HG02678 (cell line): ENCODE data around the gene TYMP.

Experiments
- ATAC-seq: cut with Tn5 transposase; IDR thresholded peaks from one replicate; pipeline ENCODE4 v1.9.1; 2021; ENCODE audit warnings: mild to moderate bottlenecking, moderate library complexity; ENCODE audit not compliant: unreplicated experiment

Gene TYMP

DNA sequence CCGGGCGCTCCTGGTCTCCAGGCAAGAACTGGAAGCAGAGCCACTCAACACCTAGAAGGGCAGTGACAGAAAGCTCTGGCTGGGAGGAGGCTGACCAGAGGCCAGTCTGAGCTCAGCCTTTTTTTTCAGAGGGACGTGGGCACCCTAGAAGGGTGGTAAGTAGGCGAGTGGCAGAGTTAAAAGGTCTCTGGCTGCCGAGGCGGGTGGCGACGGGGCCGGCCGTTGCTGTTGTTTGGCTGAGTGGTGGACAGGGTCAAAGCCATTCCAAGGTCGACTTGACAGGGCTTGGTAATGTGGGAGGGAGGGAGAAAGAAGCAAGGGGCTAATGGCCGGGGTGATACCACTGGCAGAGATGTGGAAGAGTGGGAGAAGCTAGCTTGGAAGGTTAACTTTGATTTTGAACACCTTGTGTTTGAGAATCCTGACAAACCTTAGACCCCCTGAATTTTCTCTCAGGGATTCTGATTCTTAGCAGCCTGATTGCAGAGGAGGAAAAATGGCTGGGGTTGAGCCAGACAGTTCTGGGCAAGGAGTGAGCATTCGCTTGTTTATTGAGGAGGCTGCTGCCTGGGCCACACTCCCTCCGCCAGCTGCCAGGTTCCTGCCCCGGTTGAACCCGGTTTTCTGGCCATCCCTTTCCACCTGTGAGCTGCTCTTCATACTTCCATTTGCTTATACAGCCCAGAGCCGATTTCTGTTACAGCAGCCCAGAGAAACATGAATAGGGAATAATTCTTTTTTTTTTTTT, 33.8 kb upstream of the TYMP start:
- no peak for ATAC-seq

DNA sequence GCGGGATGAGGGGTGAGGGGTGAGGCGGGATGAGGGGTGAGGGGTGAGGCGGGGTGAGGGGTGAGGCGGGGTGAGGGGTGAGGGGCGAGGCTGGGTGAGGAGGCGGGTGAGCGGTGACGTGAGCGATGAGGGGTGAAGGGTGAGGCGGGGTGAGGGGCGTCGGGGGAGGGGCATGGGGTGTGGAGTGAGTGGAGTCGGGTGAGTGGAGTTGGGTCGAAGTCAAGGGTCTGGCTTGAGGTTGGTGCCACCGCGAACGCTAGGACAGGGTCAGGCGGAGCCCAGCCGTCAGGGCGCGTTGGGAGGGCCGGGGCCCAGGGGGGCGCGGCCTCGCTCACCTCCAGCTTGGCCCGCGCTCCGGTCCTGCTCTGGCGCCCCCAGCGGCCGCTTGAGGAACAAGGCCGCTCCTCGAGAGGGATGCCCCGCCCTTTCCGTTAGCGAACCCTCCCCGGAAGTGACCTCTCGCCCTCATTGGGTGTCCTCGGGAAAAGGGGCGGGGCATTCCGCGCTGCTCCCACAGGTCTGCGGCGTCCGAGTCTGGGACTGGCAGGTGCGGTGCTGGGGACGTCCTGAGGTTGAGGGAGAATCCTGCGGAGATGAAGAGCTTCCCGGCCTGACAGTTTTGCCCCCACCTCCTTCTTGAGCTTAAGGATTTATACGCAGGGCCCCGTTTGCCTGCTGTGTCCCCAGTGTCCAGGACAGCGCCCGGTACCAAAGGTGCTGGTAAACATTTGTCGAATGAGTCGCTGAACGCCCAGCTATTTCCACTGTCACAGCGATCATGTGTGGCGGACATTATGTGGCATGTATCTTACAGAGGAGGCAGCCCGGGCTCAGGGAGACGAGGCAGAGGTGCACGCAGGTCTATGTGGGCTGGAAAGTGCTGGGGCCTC, 33.0 kb upstream of the TYMP start, which contains the start of gene SYCE3:
TSS of gene SYCE3 (minus strand) at position 397 of the 890 bp plus-strand sequence. CDS start 6,514 bp downstream, outside the sequence.
- ATAC-seq, result peak; percentile 95

DNA sequence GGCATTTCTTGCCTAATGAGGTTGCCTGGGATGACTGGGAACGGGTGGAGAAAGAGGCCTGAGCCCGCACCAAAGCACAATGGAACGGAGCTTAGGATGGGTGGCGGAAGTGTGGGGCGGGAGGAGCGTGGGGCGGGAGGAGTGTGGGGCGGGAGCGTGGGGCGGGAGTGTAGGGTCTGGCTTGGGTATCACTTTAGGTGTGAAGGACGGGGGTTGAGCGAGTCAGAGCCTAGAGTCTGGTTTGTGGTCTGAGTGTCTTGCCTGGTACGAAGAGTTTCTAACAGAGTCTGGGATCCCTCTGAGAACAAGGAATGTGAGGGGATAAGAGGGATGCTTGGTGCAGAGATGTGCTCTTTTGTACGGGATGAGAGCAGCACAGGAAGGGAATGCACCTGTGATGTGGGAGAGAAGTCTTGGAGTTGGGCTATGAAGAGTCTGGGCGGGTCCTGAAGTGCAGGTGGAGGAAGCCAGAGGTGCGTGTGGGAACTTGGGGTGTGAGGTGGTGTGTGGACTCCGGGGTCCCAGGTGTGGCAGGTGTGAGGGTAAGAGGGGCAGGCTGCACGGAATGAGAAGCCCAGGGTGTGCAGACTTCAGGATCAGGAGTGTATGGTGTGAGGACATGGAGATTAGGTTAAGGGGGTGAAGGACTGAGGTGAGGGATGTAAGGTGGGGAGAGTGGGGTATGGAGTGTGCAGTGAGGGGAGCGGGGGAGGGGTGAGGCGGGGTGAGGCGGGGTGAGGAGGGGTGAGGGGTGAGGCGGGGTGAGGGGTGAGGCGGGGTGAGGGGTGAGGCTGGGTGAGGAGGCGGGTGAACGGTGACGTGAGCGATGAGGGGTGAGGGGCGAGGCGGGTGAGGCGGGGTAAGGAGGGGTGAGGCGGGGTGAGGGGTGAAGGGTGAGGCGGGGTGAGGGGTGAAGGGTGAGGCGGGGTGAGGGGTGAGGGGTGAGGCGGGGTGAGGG, 31.9 kb upstream of the TYMP start:
- ATAC-seq, result no peak

DNA sequence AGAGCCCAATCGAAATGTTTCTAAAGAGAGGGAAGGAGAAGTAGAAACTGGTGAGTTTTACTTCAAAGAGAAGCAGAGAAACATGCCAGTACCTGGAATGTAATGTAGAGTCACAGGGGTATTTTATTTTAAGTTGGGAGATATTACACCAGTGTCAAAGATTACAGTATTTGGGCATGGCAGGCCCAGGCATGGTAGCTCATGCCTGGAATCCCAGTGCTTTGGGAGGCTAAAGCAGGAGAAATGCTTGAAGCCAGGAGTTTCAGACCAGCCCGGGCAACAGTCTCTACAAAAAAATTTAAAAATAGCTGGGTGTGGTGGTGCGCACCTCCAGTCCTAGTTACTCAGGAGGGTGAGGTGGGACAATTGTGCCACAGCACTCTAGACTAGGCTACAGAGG, 30.2 kb upstream of the TYMP start:
- no peak for ATAC-seq

DNA sequence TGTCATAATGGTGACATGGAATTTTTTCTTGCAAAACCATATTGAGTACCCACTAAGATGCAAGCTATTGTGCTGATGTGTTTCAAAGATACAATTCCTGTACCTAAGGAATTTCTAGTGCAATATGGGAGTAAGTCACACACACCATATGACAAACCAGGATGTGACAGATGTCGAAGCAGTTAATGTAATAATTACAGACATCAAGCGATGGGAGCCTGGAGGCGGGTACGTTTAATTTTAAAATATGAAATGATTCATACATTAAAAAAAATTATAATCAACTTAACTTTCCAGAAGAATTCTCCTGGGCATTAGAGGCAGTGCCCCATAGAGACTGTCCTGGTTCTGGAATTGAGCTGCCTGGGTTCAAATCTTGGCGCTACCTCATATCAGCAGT, 26.9 kb upstream of the TYMP start:
- ATAC-seq, result no peak

DNA sequence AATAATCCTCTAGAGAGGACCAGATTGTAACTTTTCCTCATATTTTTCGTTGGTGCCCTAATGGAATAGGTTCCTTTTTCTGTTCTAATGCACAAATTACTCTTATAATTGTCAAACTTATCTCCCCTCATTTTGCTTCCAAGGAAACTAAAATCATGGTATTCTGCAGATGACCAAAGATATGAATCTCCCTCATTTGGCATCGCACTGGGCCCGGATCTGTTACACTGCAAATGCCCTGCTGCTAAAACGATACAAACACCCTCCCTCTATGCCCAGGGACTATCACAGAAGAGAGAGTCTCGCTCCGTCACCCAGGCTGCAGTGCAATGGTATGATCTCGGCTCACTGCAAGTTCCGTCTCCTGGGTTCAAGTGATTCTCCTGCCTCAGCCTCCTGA, 23.5 kb upstream of the TYMP start:
- ATAC-seq, result no peak

DNA sequence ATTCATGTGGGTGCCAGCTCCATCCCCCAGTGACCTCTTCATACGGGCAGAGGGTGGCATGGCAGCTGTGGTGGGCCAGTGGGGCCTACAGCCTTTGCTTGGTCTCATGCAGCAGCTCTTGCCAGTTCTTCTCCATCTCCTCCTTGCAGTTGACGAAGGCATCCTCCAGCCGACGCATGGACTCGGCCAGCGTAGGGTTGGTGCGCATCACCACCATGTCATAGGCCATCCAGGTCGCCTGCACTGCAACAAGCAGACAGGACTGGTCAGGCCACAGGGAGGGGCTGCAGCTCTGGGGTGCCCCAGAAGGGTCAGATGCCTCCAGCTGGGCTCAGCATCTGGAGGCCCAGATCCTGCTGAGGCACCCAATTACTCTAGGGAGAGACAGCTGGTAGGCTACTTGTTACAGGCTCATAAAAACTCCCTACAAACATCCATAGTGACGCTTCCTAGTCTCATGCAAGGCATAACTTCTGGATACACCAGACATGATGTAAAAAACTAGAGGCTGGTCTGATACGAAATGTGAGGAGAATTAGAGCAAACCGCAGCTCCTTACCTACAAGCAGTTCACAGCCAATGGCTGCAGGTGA, 21.4 kb upstream of the TYMP start:
- ATAC-seq, result no peak

DNA sequence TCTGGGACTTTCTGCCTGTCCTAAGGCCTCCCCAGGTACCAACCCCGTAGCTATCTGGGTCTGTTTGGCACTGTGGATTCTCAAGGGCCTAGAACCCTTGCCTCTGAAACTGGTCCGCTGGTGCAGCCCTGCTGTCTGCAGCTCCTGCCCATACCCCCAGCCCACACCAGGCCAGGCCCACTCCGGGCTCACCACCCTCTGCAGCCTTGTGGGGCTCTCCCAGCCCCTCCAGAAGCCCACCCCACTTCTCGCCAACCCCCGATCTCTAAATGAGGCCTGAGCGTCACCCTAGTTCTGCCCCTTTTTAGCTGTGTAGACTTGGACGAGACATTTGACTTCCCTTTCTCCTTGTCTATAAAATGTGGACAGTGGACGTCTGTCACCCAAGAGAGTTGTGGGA, 20.6 kb upstream of the TYMP start:
- ATAC-seq, result no peak

DNA sequence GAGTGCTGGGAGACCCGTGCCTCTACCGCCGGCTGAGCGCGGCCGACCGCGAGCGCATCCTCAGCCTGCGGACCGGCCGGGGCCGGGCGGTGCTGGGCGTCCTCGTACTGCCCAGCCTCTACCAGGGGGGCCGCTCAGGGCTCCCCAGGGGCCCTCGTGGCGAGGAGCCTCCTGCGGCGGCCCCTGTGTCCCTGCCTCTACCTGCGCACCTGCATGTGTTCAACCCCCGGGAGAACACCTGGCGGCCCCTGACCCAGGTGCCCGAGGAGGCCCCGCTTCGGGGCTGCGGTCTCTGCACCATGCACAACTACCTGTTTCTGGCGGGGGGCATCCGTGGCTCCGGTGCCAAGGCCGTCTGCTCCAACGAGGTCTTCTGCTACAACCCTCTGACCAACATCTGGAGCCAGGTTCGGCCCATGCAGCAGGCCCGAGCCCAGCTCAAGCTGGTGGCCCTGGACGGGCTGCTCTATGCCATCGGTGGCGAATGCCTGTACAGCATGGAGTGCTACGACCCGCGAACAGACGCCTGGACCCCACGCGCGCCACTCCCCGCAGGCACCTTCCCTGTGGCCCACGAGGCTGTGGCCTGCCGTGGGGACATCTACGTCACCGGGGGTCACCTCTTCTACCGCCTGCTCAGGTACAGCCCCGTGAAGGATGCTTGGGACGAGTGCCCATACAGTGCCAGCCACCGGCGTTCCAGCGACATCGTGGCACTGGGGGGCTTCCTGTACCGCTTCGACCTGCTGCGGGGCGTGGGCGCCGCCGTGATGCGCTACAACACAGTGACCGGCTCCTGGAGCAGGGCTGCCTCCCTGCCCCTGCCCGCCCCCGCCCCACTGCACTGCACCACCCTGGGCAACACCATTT, 19.3 kb upstream of the TYMP start:
- ATAC-seq, result no peak

DNA sequence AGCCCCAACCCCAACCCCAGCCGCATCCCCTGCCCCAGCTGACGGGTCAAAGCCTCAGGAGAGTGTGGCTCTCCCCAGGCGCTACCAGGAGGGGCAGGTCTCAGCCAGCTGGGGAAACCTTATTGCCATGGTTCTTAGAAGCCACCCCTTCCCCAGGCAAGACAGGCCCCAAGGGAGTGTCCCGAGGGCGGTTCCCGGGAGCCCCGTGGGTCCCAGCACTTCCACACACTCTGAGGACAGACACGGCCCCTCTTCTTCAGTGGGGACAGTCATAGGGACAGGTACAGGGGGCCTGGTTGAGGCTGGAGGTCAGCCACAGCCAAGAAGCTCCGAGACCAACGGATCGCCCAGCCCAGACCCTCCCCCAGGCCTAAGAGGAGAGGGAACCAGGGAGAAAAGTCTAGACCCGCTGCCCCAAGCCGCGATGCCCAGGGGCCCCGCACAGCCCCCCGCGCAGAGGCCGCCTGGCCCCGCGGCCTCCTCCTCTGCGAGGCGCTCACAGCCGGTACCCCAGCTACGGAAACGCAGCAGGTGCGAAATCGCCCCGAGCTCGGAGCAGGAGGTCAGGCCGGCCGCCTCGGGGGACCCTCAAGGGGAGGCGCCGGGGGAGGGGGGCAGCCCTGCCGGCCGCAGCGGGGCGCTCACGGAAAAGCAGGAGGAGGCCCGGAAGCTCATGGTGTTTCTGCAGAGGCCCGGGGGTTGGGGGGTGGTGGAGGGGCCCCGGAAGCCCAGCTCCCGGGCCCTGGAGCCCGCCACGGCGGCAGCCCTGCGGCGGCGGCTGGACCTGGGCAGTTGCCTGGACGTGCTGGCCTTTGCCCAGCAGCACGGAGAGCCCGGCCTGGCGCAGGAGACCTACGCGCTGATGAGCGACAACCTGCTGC, 18.5 kb upstream of the TYMP start:
- ATAC-seq, result no peak

DNA sequence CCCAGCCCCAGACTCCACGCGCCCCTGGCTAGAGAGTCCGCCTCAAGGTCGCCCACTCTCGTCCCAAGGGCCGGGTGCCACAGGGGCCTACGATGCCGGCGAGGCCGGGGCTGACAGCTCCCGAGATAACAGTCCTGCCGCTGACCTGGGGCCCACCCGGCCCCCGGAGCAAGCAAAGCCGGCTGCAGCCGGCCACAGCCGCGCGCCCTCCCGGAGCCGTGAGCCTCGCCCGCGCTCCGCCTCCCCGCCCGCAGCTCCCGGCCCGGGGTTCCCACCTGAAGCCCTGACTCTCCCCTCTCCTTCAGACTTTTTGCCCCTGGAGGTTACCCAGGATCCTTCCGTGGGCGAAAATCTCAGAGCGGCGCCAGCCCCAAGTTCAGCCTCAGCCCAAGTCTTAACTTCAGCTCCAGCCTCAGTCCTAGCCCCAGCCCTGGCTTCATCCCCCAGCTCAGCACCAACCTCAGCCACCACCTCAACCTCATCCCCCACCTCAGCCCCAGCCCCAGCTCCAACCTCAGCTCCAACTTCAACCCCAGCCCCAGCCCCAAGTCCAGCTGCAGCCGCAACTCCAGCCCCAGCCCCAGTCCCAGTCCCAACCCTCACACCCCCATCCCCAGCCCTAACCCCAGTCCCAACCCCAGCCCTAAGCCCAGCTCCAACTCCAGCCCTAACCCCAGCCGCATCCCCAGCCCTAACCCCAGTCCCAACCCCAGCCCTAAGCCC, 17.6 kb upstream of the TYMP start:
- ATAC-seq, result no peak

DNA sequence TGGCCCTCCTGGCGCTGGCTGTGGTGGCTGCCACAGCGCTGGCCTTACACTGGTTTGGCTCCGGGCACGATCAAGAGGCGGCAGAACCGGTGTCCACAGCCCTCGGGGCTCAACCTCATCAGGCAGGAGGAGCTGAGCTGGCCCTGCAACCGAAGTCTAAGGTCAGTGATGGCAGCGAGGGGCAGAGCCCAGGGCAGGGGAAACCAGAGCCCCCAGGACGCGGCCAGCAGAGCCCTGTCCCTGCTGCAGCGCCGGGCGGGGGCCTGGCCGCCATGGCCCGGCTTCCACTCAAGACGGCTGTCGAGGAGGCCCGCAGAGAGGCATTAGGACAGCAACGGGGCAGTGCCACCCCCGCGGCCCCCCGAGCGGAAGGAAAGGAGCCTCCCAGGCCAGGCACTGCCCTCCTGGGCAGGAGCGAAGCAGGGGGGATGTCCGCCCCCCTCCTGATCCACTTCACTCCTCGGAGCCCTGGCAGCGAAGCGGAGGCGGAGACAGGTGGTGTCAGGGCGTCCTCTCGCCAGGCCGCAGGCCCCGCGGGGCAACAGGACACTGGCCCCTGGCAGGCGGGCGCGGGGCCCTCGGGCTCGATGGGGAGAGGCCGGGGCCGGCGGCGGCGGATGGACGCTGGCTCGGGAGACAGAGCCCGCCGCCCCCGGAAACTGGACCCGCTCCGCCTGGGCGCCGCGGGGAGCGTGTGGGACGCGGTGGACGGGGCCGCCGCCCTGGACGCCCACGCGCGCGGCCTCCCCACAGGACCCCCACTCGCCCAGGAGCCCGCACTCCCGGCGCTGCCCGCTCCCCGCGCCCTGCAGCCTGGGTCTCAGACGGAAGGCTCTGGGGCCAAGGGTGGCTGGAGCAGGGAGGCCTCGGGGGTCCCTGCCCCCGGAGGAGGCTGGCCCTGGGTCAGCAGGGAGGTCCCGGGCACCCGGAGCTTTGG, 16.8 kb upstream of the TYMP start:
- no peak for ATAC-seq

DNA sequence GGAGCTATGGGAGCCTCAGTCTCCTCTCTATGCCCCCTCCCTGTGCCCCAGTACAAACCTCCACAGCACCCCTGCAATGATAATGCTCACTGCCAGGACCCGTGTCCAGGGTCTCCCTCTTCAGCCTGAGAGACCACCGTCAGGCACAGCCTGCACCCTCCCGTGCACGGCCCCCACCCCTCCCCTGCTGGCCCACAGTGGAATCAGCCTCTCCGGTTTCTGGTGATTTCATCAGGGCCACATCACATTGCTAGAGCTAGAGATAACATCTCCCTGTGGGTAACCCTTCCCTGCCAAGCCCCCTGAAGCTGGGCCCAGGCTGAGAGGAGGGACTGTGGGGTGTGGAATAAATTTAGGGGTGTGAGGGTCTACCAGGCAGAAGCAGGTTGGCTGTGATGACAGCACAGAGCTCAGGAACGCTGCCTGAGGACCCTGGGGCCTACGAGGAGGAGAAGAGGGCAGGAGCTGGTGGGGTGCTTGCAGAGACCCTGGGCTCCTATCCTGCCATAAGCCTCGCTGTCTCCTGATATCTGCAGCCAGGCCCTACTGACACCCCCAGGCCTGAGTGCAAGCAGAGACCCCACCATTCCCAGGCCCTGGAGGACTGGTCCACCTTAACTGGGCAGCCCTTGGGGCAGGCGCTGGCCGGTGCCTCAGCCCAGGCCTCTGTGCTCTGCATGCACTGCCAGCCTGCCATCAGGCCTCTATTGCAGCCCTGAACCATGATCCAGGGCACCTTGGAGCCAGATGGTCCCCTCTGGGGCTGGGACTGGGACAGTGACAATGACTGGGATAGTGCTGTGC, 15.9 kb upstream of the TYMP start, which contains the start of gene KLHDC7B:
TSS of gene KLHDC7B (plus strand) at position 378 of the 804 bp plus-strand sequence. CDS start at position 723, 345 bp downstream.
- no peak for ATAC-seq

DNA sequence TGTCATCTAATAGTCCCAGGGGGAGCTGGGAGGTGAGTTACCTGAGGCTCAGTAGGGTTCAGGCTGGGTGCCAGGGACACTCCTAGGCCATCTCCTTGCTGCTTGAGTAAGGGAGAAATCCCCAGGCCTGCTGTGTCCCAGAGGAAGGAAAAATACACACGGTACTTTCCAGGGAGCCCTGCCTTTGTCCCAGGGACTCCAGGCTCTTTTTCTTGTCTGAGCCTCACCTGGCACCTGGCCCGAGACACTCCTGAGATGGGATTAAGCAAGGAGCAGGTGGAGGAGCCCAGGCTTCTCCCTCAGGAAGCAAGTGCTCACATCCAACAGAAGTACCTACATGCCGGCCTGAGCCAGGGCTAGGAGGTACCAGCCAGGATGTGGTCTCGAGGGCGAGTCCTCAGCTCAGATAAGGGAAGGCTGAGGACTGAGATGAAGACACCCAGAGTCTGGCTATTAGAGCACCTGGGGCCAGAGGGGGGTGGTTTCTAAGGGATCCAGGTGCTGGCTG, 15.0 kb upstream of the TYMP start:
- no peak for ATAC-seq

DNA sequence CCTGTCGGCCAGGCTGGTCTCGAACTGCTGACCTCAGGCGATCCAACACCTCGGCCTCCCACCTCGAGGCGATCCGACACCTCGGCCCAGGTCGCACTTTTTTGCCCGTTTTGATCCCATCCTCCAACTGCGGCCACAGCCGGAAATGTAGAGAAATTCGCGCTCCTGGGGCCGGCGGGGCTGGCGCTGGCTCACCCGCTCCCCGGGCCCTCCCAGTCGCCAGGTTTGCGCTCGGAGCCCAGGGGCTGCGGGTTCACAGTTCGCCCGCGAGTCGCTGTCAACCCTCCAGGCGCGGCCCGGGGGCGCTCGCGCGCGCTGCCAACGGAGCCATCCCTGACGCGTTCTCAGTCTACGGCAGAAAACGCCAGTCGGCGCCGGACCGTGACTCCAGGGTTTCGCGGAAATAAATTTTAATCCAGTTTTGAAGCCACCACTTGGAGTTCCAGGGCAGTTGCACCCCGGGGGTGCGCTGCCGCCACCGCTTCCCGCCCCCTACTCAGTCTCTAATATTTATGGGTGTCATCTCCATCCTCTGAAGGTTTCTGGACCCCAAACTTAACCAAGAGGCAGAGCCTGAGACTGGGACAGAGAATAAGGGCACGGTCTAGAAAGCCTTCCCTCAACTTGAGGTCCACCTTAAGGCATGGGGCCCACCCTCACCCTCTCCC, 14.4 kb upstream of the TYMP start:
- ATAC-seq, result no peak
